Lung (tissue), 12 donors: ENCODE measurements around the gene TCF12. TPM values are rescaled to one million over a fixed set of nuclear protein-coding genes. Genes with fewer than 3 reads are reported as not detected.
"Not testable (repeated sequence)": the region's sequence is repeated elsewhere in the genome, so short reads cannot be mapped to it uniquely, and the experiment has no call there.

Experiments used
- ATAC-seq: fragments of 200-7000 bp; cut with Tn5 transposase; one replicate; pipeline ENCODE4 v1.9.1; 2020; ENCODE audit warnings: moderate number of reproducible peaks; ENCODE audit not compliant: insufficient read depth, low FRiP score
- DNase-seq, 3 donors: peaks; one replicate each; pipeline ENCODE4 v3.0.0-alpha.2; 2013 to 2017
- H3K27ac ChIP-seq, 2 donors: one replicate each; pipeline ENCODE4 v1.5.1; 2013; ENCODE audit warnings: mild to moderate bottlenecking in 2 of 2, moderate library complexity in 2 of 2, control low read depth in 1 of 2, inconsistent platforms in 1 of 2, low read depth in 1 of 2, low read length in 1 of 2
- H3K27me3 ChIP-seq, 3 donors: one replicate each; pipeline ENCODE4 v1.5.1; 2013; ENCODE audit warnings: low read length in 2 of 3; ENCODE audit not compliant: control insufficient read depth in 3 of 3, insufficient read depth in 3 of 3
- H3K36me3 ChIP-seq, 4 donors: one replicate each; pipeline ENCODE4 v1.5.1; 2013; ENCODE audit warnings: low read length in 4 of 4, mild to moderate bottlenecking in 1 of 4, moderate library complexity in 1 of 4; ENCODE audit not compliant: control insufficient read depth in 4 of 4, insufficient read depth in 4 of 4
- H3K4me1 ChIP-seq, 5 donors: one replicate each; pipeline ENCODE4 v1.5.1; 2013; ENCODE audit warnings: low read length in 5 of 5, mild to moderate bottlenecking in 2 of 5, moderate library complexity in 1 of 5; ENCODE audit not compliant: control insufficient read depth in 5 of 5, insufficient read depth in 5 of 5
- H3K4me3 ChIP-seq: one replicate; pipeline ENCODE4 v1.5.1; 2013; ENCODE audit warnings: mild to moderate bottlenecking, control low read depth, moderate library complexity
- H3K9ac ChIP-seq, 2 donors: one replicate each; pipeline ENCODE4 v1.5.1; 2013; ENCODE audit warnings: low read length in 2 of 2, control low read depth in 1 of 2; ENCODE audit not compliant: insufficient read depth in 1 of 2
- H3K9me3 ChIP-seq, 4 donors: one replicate each; pipeline ENCODE4 v1.5.1; 2013; ENCODE audit warnings: low read length in 3 of 4, mild to moderate bottlenecking in 1 of 4, moderate library complexity in 1 of 4; ENCODE audit not compliant: control insufficient read depth in 4 of 4, insufficient read depth in 3 of 4
- WGBS, 2 donors: extraction: QIAGEN DNeasy Blood & Tissue Kit; methylation state at CpG; one replicate each; pipeline ENCODE4 v1.1.7; 2013; 5-methylcytosine and 5-hydroxymethylcytosine counted together
- polyA plus RNA-seq, 2 donors: library from polyadenylated mRNA; stranded (reverse); fragments of 200-250 nt; gene quantifications; one replicate each; pipeline ENCODE4 v1.2.1, GENCODE V29; 2013
- total RNA-seq, 2 donors: library from RNA; depleted of rRNA in 1 of 2; stranded (reverse); fragments of >200 nt in 1 of 2; gene quantifications; one replicate each; pipeline ENCODE4 v1.2.1, GENCODE V29; 2014 to 2021
- TF ChIP-seq, protein P1 (sequence below): IDR thresholded peaks from 2 replicates; pipeline ENCODE4 v1.5.1; 2012; ENCODE audit warnings: mild to moderate bottlenecking; ENCODE audit errors: control extremely low read depth, extremely low read depth
- donor health status: control.
- donor health status: control.
- donor health status: Bipolar disorder and iron deficiency.
- donor health status: healthy.
- donor health status: DM: yes; HTN: yes; CAD: no.

TCF12 gene
- total and polyA plus RNA-seq, 4 donors = 9.6 to 314 (median 56.3) TPM

DNA sequence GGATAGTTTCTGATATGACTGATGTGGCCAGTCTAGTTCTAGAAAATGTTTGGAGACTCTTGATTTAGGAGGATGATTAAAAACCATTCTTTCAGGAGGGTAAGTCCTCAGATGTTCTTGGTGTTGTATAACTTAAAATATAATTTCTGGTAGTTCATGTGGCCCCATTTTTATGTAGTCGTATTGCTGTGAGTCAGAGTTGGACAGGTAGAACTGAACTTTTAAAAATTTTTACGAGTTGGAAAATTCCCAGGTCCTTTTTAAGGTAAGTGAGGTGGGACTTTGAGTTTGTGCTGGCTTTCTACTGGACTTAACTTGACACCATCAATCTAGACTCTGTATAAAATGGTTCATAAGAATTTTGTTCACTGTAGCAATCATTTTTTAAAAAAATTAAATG lies 92.3 kb downstream of the TCF12 start:
- Histone ChIP-seq H3K9me3 (no peaks in the 10 kb centered on the region), H3K4me3 (no peak overlapping the region), H3K36me3 (no peaks in the 10 kb centered on the region), H3K9ac (no peak overlapping the region), H3K27me3 (no peaks in the 10 kb centered on the region), H3K4me1 (peaks cover 0 to 3% (median 0%) of the 10 kb centered on the region in 5 donors), H3K27ac (no peak overlapping the region)
- WGBS, 2 donors = 96 to 97% methylated on average over 2 of the region's 2 CpGs
- ATAC-seq (no peak), DNase-seq (no peak)
- TF ChIP-seq, protein P1, sequence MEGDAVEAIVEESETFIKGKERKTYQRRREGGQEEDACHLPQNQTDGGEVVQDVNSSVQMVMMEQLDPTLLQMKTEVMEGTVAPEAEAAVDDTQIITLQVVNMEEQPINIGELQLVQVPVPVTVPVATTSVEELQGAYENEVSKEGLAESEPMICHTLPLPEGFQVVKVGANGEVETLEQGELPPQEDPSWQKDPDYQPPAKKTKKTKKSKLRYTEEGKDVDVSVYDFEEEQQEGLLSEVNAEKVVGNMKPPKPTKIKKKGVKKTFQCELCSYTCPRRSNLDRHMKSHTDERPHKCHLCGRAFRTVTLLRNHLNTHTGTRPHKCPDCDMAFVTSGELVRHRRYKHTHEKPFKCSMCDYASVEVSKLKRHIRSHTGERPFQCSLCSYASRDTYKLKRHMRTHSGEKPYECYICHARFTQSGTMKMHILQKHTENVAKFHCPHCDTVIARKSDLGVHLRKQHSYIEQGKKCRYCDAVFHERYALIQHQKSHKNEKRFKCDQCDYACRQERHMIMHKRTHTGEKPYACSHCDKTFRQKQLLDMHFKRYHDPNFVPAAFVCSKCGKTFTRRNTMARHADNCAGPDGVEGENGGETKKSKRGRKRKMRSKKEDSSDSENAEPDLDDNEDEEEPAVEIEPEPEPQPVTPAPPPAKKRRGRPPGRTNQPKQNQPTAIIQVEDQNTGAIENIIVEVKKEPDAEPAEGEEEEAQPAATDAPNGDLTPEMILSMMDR = no peak

GRCh38 chr15:57012556-57012955 lies 94.1 kb downstream of the TCF12 start:
- Histone ChIP-seq H3K9ac (no peak overlapping the region), H3K27me3 (no peaks in the 10 kb centered on the region), H3K36me3 (no peaks in the 10 kb centered on the region), H3K9me3 (no peaks in the 10 kb centered on the region), H3K4me3 (no peak overlapping the region), H3K4me1 (peaks cover 0 to 15% (median 0%) of the 10 kb centered on the region in 5 donors), H3K27ac (no peak overlapping the region)
- TF ChIP-seq, protein P1 = no peak
- no peak for DNase-seq
- 59 to 73% methylated on average over 3 of the region's 3 CpGs for WGBS, 2 donors
- ATAC-seq = no peak

DNA sequence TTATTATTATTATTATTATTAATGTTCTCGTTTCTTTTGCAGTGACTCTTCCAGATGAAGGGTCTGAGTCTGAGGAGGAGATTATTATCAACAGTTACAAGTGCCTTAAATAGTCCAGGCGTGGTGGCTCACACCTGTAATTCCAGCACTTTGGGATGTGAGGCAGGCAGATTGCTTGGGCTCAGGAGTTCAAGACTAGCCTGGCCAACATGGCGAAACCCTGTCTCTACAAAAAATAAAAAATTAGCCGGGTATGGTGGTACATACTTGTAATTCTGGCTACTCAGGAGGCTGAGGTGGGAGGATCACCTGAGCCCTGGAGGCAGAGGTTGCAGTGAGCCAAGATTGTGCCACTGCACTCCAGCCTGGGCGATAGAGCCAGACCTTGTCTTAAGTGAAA lies 96.5 kb downstream of the TCF12 start:
- not testable (repeated sequence) for H3K4me3 ChIP-seq, DNase-seq, H3K9me3 ChIP-seq, H3K27ac ChIP-seq, ATAC-seq, H3K36me3 ChIP-seq, H3K9ac ChIP-seq, H3K27me3 ChIP-seq
- 98 to 99% methylated on average over 5 of the region's 5 CpGs for WGBS, 2 donors
- peaks cover 0 to 22% (median 2%) of the 10 kb centered on the region in 5 donors for H3K4me1 ChIP-seq

- no peaks in the 10 kb centered on the region for H3K9me3 ChIP-seq
- TF ChIP-seq, protein P1 = no peak
Observed at GRCh38 chr15:57015360-57015759, 96.9 kb downstream of the TCF12 start.

More at GRCh38 chr15:57015360-57015759, 96.9 kb downstream of the TCF12 start:
- Histone ChIP-seq H3K9ac (no peak overlapping the region), H3K4me1 (peaks cover 0 to 26% (median 2%) of the 10 kb centered on the region in 5 donors), H3K4me3 (no peak overlapping the region), H3K27me3 (no peaks in the 10 kb centered on the region), H3K36me3 (no peaks in the 10 kb centered on the region), H3K27ac (no peak overlapping the region)
- DNase-seq = no peak
- no peak for ATAC-seq
